CD4-positive, alpha-beta T cell treated with Interleukin-21 for 1 hour (primary cell): Measurements from ENCODE around the gene MRPS18A.
"Not testable (repeated sequence)": the region's sequence is repeated elsewhere in the genome, so short reads cannot be mapped to it uniquely, and the experiment has no call there.

Experiments
- DNase-seq: peaks from one replicate; pipeline ENCODE4 v3.0.0-alpha.2; 2020

MRPS18A gene

DNA sequence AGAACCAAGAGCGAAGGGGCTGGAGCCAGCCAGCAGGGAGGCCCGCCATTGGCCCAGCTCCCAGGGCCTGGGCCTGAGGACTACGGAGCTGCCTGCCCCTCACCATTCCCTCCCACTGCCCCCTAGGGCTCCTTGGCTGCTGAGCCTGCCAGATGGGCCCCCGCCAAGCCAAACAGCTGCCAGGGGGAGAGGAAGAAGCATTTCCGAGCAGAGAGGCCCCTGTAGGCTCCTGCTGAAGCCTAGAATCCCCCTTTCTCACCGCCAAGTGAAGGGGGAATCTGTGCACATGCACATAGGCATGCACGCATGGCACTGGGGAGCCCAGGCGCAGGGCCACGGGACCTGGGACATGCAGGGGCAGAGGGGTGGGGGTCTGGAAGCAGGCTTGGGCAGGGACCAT, 28.5 kb upstream of the MRPS18A start:
- no peak for DNase-seq

GRCh38 chr6:43715056-43715788, 27.6 kb upstream of the MRPS18A start:
- no peak for DNase-seq

- no peak for DNase-seq
Observed at GRCh38 chr6:43714311-43715055, 26.9 kb upstream of the MRPS18A start.

DNA sequence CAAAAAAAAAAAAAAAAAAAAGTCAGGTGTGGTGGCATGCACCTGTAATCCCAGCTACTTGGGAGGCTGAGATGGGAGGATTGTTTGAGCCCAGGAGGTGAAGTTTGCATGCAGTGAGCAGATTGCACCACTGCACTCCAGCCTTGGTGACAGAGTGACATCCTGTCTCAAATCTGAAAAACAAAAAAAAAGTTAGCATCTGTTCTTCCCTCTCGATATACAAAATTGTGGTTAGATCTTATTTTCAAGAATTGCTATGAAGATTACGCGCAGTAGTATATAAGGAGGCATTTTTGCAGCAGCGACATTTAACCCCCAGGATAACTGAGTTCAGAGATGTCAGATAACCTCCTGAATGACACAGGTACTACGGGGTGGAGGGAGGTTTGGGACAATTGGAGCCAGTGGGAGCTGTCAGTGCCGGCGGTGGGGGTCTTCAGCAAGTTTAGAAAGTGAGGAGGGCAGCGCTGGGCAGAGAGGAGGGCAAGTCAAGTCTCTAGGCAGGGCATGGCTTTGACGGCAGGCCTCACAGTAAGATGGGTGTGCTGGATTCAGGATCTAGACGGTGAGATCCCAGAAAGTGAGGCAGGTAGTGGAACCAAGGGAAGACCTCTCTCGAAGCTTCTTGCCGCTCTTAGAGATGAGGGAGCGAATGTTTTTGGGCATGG, 26.2 kb upstream of the MRPS18A start:
- DNase-seq, result no peak

DNA sequence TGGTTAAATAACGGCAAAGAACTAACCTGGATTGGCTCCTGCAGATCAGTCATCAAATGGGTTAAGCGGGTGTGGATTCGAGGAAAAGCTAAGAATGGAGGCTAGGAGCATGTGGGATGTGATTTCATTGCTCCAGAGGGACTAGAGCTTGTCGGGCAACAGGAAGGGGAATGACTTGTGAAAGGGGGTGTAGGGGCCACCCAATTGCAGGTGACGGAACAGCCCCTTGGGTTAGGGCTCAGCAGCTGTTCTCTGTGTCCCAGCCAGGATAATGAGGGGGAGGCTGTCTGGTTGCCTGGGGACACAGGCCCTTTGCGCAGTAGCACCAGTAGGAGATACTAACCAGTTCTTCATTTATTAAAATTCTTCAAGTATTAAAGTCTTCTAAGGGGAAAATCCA, 25.0 kb upstream of the MRPS18A start:
- DNase-seq, result no peak

DNA sequence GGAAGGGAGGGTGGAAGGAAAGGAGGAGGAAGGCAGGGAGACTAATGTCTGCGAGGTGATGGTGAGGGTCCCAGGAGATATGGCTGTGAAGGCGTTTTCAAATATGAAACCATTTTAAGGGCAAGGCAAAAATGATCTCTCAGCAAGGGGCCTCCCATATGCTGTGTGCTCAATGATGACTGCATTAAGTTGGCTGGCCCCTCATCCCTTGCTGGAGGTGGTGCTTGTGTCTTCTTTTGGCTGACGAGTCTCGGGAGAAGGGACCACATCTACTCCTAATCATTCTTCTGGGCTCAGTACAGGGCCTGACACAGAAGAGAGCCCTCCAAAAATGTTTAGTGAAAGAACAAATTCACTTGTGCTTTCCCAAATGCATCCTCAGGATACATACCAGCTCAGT, 23.0 kb upstream of the MRPS18A start:
- no peak for DNase-seq

DNA sequence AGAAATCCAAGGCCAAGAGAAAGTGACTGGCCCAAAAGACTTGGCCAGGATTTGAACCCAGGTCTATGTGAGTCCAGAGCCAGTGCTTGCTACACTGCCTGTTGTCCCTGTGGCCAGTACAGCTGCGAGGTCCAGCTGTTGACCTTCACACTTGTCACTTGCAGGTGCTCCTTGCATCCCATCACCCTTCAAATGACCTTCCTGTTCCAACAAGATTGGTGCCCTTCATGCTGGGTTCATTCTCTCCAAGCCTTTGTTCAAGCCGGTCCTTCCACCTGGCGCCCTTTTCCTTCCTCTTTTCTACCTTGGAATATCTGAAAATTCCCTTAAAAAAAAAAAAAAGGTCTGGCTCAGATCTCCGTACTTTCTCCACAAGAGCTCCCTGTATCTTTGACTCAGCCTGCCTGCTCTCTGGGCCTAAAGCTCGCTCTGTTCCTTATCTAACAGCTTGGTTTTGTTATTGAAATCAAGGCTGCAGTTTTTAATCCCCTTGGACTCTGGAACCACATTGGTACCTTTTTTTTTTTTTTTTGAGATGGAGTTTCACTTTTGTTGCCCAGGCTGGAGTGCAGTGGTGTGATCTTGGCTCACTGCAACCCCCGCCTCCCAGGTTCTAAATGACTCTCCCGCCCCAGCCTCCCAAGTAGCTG, 22.2 kb upstream of the MRPS18A start:
- DNase-seq, result no peak

GRCh38 chr6:43708860-43709653, 21.5 kb upstream of the MRPS18A start:
- no peak for DNase-seq

GRCh38 chr6:43707767-43708166, 20.2 kb upstream of the MRPS18A start:
- DNase-seq, result no peak

- no peak for DNase-seq
Observed at GRCh38 chr6:43707269-43707668, 19.7 kb upstream of the MRPS18A start.

- DNase-seq, result no peak
Observed at GRCh38 chr6:43706788-43707187, 19.2 kb upstream of the MRPS18A start.

- DNase-seq, result no peak
Observed at GRCh38 chr6:43705996-43706395, 18.4 kb upstream of the MRPS18A start.

GRCh38 chr6:43703512-43704429, 16.2 kb upstream of the MRPS18A start:
- DNase-seq, result no peak

DNA sequence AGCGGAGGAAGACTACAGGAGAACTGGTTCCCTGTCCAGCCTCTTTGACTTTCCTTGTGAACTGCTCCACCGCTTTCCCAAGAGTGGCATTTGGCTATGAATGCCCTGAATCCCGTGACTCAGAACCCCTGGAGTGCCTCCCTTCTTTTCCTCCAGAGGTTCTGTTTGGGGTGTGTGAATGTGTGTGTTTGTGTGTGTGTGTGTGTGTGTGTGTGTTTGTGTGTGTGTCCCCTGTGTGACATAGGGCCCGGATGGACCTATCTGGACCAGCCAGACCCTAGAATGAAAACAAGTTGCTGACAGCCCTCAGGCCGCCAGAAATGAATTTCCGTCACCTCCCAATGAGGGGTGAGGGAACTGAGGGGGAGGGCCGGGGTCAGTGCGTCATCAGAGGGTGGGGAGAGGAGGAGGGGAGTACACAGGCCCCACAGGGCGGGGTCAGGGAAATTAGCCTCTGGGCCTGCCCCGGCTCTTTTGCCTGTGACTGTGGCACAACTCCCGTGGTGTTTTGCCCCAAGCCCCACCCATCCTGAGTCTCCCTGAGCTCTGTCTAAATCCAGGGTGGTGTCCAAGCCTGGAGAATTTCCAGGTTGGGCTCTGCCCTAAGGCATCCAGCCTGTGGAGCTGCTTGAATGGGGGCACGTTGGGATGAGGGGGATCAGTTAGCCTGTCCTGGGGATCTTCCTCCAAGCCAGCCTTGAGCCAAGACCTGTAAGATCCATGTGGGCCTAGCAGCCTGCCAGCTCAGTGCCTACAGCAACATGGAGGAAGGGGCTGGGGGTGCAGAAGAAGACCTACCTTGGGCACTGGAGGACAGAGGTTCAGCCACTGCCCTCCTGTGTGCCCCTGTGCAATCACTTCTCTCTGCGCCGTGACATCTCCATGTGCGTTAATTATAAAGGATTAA, 15.2 kb upstream of the MRPS18A start:
- DNase-seq, result no peak

GRCh38 chr6:43702171-43702533, 14.6 kb upstream of the MRPS18A start:
- DNase-seq, result no peak

DNA sequence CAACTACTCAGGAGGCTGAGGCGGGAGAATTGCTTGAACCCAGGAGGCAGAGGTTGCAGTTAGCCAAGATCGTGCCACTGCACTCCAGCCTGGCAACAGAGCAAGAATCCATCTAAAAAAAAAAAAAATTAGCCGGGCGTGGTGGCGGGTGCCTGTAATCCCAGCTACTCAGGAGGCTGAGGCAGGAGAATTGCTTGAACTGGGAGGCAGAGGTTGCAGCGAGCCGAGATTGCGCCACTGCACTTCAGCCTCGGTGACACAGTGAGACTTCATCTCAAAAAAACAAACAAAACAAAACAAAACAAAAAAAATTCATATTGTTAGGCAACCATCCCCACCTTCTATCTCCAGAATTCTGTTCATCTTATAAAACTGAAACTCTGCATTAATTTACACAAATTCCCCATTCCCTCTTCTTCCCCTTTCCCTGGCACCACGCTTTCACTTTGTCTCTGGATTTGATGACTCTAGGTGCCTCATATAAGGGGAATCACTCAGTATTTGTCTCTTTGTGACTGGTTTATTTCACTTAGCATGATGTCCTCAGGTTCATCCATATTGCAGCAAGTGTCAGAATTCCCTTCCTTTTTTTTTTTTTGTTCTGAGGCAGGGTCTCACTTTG, 13.5 kb upstream of the MRPS18A start:
- DNase-seq, result not testable (repeated sequence)

DNA sequence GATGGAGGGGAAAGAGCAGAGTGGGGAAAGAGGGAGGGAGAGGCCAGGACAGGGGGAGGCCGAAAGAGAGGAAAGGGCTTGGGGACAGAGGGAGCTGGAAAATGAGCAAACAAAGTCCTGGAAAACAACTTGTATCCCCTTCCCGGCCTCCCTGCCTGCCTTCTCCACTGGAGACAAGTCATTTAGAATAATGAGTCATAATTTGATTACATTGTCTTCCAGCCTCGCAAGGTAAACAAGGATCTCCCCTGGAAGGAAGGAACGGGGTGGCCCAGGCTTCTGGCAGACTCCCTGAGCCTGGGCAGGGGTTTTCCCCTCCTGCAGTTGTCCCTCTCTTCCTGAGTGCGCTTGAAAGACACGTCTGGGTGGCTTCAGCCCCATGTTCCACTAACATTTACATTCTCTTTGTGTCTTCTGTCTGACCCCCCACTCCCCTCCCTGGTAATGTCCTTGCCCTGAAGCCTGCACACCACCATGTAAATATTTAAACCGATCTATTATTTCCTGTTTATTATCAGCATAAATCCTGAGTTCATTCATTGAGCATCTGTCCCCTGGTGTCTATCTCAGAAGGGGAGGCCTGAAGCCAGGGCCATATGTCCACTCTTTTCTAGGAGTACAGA, 12.1 kb upstream of the MRPS18A start:
- no peak for DNase-seq

GRCh38 chr6:43698584-43699349, 11.2 kb upstream of the MRPS18A start:
- no peak for DNase-seq

DNA sequence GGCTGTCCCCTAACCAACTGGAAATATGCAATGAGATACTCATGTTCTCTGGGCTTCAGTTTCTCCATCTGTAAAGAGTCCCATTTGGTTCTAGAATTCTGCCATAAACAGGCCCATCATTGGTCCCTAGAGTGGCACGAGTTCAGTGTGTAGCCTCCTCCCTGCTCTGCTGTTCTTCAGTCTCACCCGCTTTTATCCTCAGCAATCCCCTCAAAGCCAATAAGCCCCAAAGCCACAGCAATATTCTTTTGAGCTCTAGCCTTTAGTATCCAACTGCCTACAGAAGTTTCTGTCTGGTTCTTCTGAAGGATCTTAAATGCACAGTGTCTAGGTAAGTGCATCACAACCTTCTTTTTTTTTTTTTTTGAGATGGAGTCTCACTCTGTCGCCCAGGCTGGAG, 9.8 kb upstream of the MRPS18A start:
- no peak for DNase-seq
